Brain microvascular endothelial cell (primary cell): Measurements from ENCODE around the gene PGAP3.

Experiments used
- DNase-seq: peaks from one replicate; pipeline ENCODE4 v3.0.0-alpha.2; 2020
- H3K27ac ChIP-seq: fragments of 250-450 bp; sonication (Bioruptor Pico); 2 replicates; pipeline ENCODE4 v1.5.1; 2020; ENCODE audit warnings: mild to moderate bottlenecking, moderate library complexity
- H3K27me3 ChIP-seq: fragments of 250-450 bp; sonication (Bioruptor Pico); replicated peaks from 2 replicates; pipeline ENCODE4 v1.5.1; 2020; ENCODE audit warnings: mild to moderate bottlenecking
- H3K36me3 ChIP-seq: fragments of 250-450 bp; sonication (Bioruptor Pico); replicated peaks from 2 replicates; pipeline ENCODE4 v1.5.1; 2020; ENCODE audit warnings: mild to moderate bottlenecking
- H3K4me3 ChIP-seq: 2 replicates; pipeline ENCODE4 v1.5.1; 2011; ENCODE audit warnings: low read depth, mild to moderate bottlenecking, control low read depth, low read length, moderate library complexity
- in situ Hi-C: cut with HindIII; loops from 2 replicates; pipeline ENCODE4 v1.10.0; 2017; ENCODE audit warnings: low sequenced_read_pairs, low pct_ligation_motif_present
- TF ChIP-seq, protein P1 (sequence below): IDR thresholded peaks from 2 replicates; pipeline ENCODE4 v1.5.1; 2011; ENCODE audit warnings: low read depth, mild to moderate bottlenecking, moderate library complexity, low read length, control low read depth, inconsistent platforms; ENCODE audit errors: missing control alignments

Gene PGAP3

DNA sequence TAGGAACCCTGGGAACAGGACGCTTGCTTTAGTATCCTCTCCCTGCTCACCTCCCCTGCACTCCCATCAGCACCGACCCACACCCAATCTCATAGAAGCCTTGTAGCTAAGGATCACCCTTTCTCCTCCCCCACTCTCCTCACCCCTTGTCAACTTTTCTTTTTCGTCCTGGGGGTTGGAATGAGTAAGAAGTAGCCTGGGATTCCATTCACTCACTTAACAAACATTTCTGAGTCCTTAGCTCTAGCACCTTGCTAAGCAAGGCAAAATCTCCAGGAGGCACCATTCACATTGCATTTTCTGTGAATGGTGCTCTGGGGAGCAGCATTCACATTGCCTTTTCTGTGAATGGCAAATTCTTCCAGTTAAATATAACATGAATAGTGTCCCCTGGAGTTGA, 1.1 kb upstream of the PGAP3 start:
- DNase-seq = no peak
- peak overlapping the region; percentile 61 for H3K4me3 ChIP-seq
- TF ChIP-seq, protein P1, sequence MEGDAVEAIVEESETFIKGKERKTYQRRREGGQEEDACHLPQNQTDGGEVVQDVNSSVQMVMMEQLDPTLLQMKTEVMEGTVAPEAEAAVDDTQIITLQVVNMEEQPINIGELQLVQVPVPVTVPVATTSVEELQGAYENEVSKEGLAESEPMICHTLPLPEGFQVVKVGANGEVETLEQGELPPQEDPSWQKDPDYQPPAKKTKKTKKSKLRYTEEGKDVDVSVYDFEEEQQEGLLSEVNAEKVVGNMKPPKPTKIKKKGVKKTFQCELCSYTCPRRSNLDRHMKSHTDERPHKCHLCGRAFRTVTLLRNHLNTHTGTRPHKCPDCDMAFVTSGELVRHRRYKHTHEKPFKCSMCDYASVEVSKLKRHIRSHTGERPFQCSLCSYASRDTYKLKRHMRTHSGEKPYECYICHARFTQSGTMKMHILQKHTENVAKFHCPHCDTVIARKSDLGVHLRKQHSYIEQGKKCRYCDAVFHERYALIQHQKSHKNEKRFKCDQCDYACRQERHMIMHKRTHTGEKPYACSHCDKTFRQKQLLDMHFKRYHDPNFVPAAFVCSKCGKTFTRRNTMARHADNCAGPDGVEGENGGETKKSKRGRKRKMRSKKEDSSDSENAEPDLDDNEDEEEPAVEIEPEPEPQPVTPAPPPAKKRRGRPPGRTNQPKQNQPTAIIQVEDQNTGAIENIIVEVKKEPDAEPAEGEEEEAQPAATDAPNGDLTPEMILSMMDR = no peak
- in situ Hi-C loops = no loop called here
- no peaks in the 10 kb centered on the region for H3K36me3 ChIP-seq
- H3K27ac ChIP-seq = no peak overlapping the region
- no peaks in the 10 kb centered on the region for H3K27me3 ChIP-seq

DNA sequence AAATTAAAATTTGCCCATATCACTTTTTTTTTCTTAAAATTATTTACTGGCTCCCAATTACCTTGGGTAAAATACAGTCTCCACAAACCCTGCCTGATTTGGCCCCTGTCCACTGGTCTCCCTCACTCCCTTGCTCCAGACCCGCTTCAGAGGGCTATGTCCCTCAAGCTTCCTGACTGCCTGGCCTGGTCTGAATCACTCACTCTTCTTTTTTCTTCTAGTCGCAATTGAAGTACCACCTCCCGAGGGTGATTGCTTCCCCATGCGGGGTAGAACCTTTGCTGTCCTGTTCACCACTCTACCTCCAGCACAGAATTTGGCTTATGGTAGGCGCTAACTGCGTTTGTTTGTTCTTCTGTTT, 598 bp upstream of the PGAP3 start:
- in situ Hi-C loops = no loop called here
- TF ChIP-seq, protein P1 = no peak
- no peak for DNase-seq
- peak overlapping the region; percentile 61 for H3K4me3 ChIP-seq
- H3K36me3 ChIP-seq = no peaks in the 10 kb centered on the region
- peak overlapping the region; percentile 58 for H3K27ac ChIP-seq
- H3K27me3 ChIP-seq = no peaks in the 10 kb centered on the region

DNA sequence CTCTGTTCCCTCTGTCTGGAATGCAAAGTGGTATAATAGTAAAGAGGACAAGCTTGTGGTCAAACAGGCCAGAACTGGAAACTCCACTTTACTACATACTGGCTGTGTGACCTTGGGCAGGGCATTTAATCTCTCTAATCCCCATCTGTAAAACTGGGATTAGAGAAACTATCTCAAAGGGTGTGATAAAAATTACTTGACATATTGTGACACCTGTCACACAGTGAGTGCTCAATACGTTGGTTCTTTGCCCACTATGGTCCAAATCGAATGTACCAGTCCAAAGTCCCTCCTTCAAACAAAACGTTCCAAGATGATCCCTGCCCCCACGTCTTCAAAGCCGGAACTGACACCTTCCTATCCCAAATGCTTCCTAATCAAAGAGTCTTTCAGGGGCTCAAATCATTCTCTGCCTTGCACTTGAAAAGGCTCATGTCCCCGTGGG, 734 bp downstream of the PGAP3 start:
- H3K4me3 ChIP-seq = no peak overlapping the region
- DNase-seq = no peak
- in situ Hi-C loops = no loop called here
- TF ChIP-seq, protein P1 = no peak
- H3K27ac ChIP-seq = no peak overlapping the region
- H3K27me3 ChIP-seq = no peaks in the 10 kb centered on the region
- no peaks in the 10 kb centered on the region for H3K36me3 ChIP-seq

DNA sequence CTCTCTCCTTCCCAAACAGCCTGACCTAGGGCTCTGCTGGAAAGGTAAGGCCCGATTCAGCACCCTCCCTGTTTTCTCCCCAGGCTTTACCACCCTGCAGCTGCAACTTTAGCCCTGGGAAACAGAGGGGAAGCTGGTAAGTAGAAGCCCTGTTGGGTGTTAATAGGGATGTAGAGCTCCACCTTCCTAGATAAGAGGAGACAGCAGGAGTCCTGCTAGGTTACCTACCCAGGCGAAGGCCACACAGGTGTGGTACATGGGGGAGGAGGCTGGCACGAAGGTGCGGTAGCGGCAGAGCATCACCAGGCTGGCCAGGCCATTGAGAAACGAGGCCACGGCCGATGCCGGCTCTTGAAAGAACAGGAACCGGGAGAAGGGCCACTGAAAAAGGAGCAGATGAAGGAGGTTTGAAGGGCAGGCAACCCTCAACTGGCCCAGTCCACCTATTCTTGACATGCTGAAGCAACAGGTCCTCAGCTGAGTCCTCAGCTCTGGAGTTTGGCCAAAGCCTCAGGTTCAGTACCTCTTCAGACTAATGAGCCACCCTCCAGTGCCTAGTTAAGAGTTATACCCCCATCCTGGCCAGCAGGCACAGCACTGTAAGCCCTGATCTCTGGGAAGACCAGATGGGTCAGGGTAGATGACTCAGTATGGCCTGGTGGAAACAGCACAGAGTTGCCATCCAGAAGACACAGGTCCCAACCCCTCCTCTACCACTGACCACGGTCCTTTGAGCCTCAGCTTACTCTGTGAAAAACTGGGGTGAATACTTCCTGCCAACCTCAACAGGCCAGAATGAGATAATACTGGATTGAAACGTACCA, 3.3 kb downstream of the PGAP3 start:
- Histone ChIP-seq H3K27ac (no peak overlapping the region), H3K36me3 (no peaks in the 10 kb centered on the region), H3K27me3 (no peaks in the 10 kb centered on the region), H3K4me3 (no peak overlapping the region)
- DNase-seq = no peak
- in situ Hi-C loops = no loop called here
- TF ChIP-seq, protein P1 = no peak

DNA sequence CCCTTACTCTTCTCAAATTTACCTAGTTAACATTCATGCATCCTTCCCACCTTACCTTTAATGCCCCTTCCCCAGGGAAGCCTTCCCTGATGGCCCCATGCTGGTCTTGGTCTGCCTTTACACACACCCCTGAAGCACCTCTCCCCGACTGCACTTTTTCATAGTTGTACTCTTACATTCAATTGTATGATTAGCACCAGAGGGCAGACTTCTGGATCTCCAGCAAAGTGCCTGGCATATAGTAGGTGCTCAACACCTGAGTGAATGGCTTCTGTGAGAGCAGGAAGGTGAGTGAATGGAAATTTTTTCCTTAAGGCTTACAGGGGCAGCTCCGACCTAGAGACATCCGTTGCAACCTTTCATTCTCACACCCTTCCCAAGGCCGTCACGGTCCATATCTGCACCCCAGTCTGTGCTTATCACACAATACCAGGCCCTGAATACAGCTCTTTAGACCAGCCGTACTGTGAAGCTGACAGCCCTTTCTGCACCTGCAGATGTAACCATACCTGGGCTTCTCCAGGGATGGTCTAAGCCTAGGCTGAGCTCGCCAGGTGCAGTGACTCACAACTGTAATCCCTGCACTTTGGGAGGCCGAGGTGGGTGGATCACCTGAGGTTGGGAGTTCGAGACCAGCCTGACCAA, 4.4 kb downstream of the PGAP3 start:
- H3K27me3 ChIP-seq = no peaks in the 10 kb centered on the region
- no peak for DNase-seq
- no peaks in the 10 kb centered on the region for H3K36me3 ChIP-seq
- no peak overlapping the region for H3K27ac ChIP-seq
- H3K4me3 ChIP-seq = no peak overlapping the region
- in situ Hi-C loops = no loop called here
- TF ChIP-seq, protein P1 = no peak
